Stimulated activated CD4-positive, alpha-beta T cell treated with anti-CD3 and anti-CD28 coated beads, TNF-alpha, amount 100 ng/mL, for 24 hours (primary cell): ENCODE measurements around the gene RTN4.
"Not testable (repeated sequence)": the region's sequence is repeated elsewhere in the genome, so short reads cannot be mapped to it uniquely, and the experiment has no call there.

Experiments
- DNase-seq, 3 experiments: peaks; one replicate each; pipeline ENCODE4 v3.0.0-alpha.2; 2020; ENCODE audit warnings: low read depth in 3 of 3

The RTN4 gene

DNA sequence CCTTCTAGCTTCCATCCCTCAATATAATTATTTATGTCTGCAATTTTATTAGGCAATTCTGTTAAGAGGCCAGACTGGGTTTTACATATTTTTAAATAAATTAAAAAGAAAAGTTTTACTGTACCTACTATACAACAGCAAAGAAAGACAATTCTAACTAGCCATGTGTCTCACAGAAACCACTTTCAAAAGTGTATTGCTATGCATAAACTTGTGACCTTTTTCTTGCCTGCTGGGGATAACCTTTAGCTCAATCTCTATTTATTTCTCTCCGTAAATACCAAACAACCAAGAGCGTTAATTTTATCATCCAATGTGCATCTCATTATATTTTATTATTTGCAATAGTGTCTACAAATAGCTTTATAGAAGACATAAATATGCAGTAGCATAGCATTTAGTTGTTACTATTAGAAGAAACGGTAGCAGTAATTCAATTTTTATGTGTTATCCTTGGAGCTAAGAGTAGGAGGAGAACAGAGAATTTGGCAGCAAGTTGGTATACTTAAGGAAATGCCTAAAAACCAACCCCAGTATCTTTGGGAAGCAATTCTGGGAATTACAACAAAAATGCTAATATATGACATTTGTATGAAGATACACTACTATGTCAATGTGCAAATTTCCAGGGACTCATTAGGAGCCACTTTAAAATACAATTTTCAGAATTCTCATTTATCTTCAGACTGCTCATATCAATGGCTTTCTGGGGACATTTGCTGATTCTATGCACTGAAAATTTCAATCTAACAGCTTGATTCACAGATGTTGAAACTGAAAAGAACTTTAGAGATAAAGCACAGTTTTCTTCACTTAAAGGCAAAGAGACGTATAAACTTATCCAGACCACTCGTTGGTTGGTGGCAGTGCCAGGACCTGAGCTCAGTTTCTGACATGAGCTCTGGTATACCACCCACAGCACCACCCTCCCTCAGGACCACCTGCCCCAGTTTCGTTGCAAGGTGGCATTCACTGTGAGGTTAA lies 23.0 kb upstream of the RTN4 start:
- DNase-seq, result no peak

DNA sequence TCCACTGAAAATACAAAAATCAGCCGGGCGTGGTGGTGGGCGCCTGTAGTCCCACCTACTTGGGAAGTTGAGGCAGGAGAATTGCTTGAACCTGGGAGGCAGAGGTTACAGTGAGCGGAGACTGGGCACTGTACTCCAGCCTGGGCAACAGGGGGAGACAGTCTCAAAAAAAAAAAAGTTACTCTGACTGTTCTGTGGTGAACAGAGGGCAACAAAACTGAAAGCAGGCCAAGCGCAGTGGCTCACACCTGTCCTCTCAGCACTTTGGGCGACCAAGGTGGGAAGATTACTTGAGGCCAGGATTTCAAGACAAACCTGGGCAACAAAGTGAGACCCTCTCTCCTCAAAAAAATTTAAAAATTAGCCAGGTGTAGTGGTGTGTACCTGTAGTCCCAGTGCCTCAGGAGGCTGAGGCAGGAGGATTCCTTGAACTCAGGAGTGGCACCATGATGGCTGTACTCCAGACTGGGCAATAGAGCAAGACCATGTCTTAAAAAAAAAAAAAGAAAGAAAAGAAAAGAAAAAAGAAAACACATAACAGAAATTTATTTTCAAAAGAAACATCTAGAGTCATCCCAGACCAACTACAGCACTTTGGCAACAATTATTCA lies 13.6 kb upstream of the RTN4 start:
- DNase-seq, result no peak

DNA sequence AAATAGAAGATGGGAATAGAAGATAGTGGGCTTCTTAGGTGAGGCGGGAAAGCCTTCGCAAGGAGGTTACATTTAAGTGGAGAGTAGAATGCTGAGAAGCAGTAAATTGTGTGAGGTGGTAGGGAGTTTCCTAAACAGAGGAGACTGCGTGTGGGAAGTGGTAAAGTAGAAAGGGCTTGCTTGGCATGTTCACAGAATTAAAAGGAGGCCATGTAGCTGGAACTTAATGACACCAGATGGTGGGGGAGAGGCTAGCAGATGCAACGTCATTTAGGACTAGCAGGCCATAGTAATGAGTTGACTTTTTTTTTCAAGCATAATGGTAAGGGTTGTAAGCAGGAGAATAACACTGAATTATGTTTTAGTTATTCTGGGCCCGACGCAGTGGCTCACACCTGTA lies 13.0 kb upstream of the RTN4 start:
- DNase-seq, result no peak

DNA sequence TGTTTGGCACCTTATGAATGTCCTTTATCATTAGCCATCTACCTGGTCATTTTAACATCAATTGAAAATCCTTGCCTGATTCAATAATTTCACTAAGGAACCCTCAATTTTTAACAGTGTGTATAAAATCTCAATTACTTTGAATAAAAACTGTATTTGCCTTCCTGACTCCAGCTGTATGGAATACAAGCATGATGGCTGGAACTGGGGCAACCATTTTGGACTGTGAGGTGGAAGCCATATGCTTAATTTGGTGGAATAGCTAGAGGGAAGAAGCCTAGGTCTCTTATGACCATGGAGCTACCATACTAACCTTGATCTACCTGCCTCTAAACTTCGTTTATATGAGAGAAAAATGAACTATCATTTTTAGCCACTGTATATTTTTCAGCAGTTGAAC lies 12.5 kb upstream of the RTN4 start:
- DNase-seq, result no peak

DNA sequence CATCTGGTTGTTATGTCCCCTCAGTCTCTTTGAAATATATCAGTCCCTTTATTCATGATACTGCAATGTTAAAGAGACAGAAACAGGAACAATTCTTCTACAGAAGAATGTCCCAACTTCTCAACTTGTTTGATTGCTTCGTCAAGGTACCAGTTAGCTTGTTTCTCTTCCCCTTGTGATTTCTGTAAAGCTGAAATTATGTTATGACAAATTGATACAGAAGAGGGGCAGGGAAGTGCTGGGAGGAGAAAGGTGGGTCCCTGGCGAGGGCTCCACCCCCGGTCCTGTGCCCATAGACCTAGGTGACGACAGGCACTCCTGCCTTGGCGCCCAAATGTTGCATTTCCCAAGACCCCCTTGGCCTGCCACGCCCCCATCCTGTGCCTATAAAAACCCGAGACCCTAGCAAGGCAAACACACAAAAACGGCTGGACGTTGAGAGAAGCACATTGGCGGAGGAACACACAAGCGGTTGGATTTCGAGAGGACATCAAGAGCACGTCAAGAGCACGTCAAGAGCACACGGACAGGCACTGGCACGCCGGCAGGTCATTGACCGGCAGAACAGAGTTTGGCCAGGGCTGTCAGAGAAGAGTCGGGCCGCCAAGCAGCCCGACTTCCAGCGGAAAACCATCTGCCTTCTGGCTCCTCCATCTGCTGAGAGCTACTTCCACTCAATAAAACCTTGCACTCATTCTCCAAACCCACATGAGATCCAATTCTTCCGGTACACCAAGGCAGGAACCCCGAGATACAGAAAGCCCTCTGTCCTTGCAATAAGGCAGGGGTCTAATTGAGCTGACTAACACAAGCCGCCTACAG lies 11.5 kb upstream of the RTN4 start:
- DNase-seq, result no peak

DNA sequence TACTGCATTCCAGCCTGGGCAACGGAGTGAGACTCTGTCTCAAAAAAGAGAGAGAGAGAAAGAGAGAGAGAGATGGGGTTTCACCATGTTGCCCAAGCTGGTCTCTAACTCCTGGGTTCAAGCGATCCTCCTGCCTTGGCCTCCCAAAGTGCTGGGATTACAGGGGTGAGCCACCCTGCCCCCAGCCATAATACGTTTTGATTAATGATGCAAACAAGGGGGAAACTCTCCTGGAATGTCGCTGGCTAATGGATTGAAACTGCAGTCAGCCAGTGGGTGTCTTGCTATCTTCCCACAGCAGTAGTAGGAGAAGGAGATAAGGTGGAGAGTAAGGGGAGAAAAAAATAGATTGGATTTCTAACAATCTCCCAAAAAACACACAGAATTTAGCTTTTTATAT lies 9.5 kb upstream of the RTN4 start:
- no peak for DNase-seq

DNA sequence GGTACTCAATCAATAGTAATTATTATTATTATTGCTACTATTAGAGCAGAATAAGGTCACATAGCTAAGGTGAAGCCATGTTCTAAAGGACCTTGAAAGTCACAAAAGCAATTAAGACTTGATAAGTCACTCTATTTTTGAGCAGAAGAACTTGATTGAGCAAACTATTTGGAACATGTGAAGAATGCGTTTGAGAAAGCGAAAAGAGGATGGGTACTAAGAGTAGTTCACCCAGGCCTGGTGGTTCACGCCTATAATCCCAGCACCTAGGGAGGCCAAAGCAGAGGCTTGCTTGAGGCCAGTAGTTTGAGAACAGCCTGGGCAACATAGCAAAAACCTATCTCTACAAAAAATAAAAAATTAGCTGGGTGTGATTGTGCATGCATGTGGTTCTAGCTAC lies 7.2 kb upstream of the RTN4 start:
- DNase-seq, result no peak

DNA sequence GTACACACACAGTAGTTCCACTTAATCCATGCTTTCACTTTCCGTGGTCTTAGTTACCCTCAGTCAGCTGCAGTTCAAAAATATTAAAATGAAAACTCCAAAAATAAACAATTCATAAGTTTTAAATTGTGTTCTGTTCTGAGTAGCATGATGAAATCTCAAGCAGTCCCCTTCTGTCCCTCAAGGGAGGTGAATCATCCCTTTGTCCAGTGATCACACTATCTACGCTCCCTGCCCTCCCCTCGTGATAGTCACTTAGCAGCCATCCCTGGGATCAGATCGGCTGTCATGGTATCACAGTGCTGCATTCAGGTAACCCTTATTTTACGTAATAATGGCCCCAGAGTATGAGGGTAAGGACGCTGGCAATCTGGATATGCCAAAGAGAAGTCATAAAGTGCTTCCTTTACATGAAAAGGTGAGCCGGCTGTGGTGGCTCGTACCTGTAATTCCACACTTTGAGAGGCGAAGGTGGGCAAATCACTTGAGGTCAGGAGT lies 5.8 kb upstream of the RTN4 start:
- DNase-seq, result no peak

DNA sequence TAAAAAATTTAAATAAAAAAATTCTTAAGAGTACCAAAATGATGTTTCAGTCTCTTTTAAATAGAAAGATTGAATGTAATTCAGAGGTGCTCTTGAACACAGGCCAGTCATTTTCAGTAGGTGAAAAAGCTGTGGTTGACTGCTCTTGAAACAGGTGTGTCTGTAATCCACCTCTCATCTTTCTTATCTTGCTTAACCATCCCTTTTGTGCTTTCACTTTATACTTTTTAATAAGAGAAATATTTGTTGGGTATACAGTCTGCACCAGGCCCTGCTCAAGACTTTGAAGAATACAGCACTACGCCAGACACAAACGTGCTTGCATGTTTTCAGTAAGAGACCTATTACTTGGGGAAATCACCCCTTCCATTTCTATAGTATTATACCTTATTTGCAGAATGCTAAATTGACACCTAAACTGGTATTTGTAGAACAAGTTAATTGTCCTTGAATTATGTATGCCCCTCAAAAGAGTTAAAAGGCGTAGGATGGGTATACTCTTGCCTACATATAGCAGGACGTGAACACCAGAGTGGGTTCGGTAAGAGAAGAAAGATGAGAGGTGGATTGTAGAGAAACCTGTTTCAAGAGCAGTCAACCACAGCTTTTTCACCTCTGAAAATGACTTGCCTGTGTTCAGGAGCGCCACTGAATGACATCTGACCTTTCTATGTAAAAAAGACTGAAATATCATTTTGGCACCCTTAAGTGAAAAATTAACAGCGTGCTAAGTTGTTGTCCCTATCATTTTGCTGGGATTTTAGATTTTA lies 4.0 kb upstream of the RTN4 start:
- no peak for DNase-seq

DNA sequence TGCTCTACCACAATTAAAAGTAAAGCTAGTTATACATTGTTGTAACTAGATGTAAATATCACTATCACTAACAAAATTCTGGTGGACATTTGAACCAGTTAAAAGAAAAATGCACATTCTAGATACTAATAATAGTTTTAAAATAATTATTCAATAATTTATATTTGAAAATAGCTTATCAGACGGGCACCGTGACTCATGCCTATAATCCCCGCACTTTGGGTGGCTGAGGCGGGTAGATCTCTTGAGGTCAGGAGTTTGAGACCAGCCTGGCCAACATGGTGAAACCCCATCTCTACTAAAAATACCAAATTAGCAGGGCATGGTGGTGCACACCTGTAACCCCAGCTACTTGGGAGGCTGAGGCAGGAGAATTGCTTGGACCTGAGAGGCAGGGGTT lies 3.0 kb upstream of the RTN4 start:
- DNase-seq, result not testable (repeated sequence)

DNA sequence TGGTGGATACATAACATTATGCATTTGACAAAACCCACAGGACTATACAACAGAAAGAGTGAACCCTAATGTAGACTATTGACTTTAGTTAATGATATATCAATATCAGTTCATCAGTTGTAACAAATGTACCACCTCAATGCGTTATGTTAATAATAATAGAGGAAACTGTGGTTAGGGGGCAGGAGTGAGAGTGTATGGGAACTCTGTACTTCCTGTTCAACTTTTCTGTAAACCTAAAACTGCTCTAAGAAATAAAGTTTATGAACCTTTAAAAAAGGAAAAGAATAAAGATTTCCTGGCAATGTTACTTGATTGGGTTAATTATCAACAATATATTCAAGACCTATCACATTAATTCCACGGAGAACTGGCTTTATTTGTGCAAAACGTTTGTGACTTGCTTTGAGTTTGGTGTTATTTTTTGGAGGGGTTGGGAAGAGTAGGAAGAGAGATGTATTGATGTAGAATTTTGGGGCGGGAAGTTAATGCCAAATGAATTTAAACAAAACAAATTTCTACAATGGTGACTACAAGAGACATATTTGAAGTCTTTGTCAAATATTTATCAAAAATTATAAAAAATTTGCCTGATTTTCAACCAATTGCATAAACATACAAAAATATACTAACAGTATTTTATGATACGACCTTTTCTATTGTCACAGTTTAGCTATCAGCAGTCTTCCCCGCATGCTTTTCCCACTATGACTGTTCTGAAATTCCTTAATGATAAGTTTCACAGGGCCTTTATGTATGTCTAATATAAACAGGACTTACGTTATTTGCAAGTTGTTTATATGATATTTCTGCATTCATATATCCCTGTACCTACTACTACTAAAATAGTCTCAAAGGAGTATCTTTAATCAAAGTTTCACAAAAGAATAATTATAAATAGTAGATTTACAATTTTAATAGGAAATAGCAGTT lies 2.1 kb upstream of the RTN4 start:
- DNase-seq, result no peak

DNA sequence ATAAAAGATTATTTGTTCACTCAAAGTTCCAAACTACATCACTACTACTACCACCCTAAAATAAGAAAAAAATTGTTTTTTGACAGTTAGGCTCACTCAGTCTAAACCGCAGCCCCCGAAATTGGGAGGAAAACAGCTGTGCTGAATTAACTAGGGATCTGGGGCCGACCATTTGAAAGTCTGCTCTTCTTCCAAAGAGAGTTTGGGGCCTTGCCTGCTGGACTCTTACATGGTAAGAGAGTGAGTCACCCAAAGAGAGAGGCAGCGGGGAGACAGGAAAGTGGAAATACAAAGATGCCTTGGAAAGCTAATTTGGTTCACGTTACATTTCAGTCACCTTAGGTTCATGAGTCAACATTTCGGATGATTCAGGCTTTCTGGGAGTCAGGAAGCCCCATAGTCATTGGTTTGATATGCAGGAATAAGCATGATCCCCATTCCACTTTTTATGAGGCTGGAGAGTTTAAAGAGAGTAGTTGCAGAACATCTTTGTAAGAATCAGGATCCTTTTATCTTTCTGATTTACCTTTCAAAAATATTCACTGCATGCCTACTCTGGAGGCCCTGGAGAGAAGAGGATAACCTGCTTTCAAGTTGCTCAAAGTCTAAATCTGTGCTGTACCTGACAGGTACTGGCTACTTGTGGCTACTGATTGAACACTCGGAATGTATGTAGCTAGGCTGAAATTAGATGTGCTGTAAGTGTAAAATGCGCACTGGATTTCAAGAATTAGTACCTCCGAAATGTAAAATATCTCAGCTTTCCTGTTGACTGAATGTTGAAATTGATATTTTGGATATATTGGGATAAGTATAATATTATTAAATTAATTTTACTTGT lies 995 bp upstream of the RTN4 start:
- DNase-seq, result peak in 1 of 3 experiments; percentile 13

DNA sequence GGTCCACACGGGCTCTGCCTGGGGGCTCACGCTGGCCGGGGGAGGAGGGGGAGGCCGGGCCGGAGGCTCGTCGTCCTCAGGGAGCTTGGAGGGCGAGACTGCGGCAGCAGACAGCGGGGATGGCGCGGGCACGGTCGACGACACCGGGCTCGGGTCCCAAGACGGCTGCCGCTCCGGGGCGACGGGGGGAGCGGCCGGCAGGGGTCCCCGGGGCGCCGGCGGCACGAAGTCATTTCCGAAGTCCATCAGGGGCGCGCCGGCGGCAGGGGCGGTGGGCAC lies 491 bp downstream of the RTN4 start:
- DNase-seq, result no peak

DNA sequence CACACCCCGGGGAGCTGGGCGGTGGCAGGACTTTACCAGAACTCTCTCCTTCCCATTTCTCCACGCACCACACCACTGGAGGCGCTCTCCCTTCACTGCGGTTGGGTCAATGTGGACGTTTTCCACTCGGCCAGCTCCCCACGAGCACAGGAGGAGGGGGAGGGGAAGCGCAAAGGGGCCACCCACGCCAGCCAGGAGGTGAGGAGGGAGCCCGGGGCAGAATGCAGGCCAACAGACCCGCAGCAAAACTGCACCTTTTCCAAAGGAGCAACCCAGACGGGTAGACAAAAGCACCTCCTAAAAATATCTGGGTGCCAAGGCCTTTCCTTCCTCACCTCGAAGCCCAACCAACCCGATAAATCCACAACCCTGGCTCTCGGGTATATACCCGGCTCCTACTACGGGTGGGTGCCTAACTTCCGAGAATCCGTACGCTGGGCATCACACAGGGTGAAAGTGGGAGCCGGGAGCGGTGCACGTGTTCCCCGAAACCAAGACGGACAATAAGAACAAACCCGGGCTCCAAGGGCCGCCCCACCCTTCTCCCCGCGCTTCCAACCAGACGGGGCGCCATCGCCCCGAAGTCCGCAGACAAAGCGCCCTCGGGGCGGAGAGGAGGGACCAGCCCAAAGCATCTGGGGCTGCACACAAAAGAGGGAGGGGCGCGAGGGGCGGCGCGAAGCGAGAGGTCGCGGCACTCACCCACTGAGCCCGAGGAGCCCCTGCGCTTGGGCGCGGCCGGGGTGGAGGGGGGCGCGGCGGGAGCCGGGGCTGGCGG lies 1.0 kb downstream of the RTN4 start:
- DNase-seq, result peak; percentile 20 to 65 (median 22)

DNA sequence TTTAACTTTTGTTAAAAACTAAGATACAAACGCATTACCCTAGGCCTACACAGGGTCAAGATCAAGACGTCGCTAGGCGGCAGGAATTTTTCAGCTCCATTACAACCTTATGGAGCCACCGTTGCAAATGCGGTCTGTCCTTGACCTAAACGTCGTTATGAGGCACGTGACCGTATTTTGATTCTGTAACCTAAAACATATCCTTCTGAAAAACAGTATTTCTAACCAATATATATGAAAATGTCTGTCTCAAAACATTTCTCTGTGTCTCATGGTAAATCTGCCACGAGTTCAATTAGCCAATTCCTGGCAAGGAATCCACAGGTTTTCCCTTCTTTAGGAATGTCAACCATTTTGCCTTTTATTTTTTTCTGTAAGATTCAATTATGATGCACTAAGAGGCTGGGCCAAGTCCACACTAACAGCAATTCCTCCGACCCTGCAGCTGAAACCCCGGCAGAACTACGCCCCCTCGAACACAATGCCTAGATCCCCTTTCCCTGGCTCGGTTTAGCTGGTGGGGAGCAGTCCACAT lies 1.7 kb downstream of the RTN4 start:
- DNase-seq, result no peak

DNA sequence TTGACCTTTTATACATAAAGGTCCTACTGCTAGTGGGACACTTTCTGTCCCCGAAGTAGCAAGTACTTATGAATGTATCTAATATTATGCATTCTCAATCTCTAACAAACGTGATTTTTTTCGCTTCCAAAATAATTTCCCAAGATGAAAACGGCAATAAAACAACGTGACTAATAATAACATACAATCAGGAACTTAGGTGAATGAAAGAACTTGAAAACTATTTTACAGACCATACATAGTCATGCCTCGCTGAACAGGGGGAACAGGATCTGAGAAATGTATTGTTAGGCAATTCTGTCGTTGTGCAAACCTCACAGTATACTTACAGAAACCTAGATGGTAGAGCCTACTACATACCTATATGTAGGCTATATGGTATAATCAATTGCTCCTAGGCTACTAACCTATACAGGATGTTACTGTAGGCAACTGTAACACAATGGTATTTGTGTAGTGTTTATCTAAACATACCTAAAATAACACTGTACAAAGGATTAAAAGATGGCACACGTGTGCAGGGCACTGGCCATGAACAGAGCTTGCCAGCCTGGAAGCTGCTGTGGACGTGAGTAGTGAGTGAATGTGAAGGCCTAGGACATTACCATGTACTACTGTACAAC lies 2.5 kb downstream of the RTN4 start:
- DNase-seq, result no peak

DNA sequence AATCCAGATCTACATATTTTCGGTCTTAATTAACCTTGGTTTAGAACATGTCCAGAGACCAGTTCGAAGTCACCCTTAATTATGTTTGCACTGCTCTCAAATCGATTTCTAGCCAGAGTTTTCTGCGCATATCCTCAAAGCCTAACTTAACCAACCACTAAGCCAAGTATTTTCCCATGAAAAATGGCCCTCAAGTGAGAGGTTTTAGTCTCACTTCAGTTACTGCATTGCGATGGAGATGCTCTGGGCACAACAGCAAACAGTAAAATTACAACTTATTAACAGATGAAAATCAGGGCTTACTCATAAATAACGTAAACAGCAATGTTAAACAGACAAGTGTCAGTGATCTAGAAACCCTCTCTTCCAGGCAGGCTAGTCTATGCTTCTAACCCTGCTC lies 4.5 kb downstream of the RTN4 start:
- no peak for DNase-seq

DNA sequence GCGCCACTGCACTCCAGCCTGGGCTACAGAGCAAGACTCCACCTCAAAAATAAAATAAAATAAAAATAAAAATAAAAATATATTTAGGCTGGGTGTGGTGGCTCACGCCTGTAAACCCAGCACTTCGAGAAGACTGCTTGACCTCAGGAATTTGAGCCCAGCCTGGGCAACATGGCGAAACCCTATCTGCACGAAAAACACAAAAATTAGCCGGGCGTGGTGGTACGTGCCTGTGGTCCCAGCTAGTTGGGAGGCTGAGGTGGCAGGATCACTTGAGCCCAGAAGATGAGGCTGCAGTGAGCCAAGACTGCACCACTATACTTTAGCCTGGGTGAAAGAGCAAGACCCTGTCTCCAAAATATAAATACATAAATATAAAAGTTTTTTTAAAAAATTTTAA lies 6.4 kb downstream of the RTN4 start:
- DNase-seq, result no peak
